ENCODE measurements around the gene ZMYND11. TPM values are rescaled to one million over a fixed set of nuclear protein-coding genes. Genes with fewer than 3 reads are reported as not detected.
"Not testable (repeated sequence)": the region's sequence is repeated elsewhere in the genome, so short reads cannot be mapped to it uniquely, and the experiment has no call there.

Gene ZMYND11
- total and polyA plus RNA-seq, 9 of the 15 experiments (the other 6 are each of a cell fraction or from before 2014, with no cell fraction given) = 2.7 to 13.8 (median 8.8) TPM

DNA sequence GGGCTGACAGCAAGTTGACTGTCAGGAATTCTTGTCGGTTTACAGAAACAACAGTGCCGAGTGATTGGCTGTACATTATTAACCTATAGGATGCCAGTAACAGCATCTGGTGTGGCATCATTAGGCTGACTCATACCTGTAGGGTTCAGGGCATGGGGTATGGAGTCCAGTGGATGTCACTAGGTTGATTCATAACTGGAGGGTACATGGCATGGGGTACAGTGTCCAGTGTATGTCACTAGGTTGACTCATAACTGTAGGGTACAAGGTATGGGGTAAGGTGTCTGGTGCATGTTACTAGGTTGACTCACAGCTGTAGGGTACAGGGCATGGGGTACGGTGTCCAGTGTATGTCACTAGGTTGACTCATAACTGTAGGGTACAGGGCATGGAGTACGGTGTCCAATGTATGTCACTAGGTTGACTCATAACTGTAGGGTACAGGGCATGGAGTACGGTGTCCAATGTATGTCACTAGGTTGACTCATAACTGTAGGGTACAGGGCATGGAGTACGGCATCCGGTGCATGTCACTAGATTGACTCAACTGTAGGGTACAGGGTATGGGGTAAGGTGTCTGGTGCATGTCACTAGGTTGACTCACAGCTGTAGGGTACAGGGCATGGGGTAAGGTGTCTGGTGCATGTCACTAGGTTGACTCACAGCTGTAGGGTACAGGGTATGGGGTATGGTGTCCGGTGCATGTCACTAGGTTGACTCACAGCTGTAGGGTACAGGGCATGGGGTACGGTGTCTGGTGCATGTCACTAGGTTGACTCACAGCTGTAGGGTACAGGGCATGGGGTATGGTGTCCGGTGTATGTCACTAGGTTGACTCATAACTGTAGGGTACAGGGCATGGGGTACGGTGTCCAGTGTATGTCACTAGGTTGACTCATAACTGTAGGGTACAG lies 129.2 kb downstream of the ZMYND11 start:
- H3K36me3 ChIP-seq (ENCODE audit: control insufficient read depth, insufficient read depth, low read length); H3K4me3 ChIP-seq; H4K20me1 ChIP-seq (replicated peaks; ENCODE audit: control insufficient read depth, insufficient read depth, low read length); CTCF ChIA-PET (ENCODE audit: low intra/inter-chr PET ratio); H3K4me2 ChIP-seq (ENCODE audit: insufficient read depth, low read length); DNase-seq (ENCODE audit: extremely low read depth in 1 of 4, low spot score in 3 of 4); POLR2A ChIA-PET; H3K4me1 ChIP-seq (replicated peaks in 1 of 2; ENCODE audit: control insufficient read depth in 2 of 2, insufficient read depth in 2 of 2, low read length in 2 of 2); BruUV-seq (replicated peaks); in situ Hi-C loops (cut with MboI); H2AFZ ChIP-seq (ENCODE audit: low read depth, low read length); H3K9me1 ChIP-seq (ENCODE audit: control insufficient read depth, insufficient read depth, low read length); H3K79me2 ChIP-seq (ENCODE audit: control insufficient read depth, insufficient read depth, low read length); H3K9ac ChIP-seq (ENCODE audit: insufficient read depth in 1 of 2, low read depth in 2 of 2, low read length in 2 of 2); intact Hi-C loops (cut with micrococcal nuclease); H3K9me3 ChIP-seq (replicated peaks; ENCODE audit: control insufficient read depth, insufficient read depth, low read depth, low read length); FAIRE-seq; ATAC-seq; H3K27ac ChIP-seq (ENCODE audit: extremely low read depth, low read depth, low read length): not testable (repeated sequence)
- WGBS (ENCODE audit: insufficient coverage, low coverage, missing lambda C conversion rate) = 7% methylated on average over 10 of the region's 11 CpGs
- peaks cover 19 to 24% of the 10 kb centered on the region in 2 experiments; a peak in 4 of 5 replicates for H3K27me3 ChIP-seq (ENCODE audit: control insufficient read depth in 2 of 2, insufficient read depth in 2 of 2, low read length in 2 of 2)

DNA sequence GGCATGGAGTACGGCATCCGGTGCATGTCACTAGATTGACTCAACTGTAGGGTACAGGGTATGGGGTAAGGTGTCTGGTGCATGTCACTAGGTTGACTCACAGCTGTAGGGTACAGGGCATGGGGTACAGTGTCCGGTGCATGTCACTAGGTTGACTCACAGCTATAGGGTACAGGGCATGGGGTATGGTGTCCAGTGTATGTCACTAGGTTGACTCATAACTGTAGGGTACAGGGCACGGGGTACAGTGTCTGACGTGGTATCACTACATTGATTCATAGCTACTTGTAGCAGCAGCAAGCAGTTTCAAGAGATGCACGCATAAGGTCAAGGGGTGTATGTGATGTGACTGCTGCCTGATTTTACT lies 129.8 kb downstream of the ZMYND11 start:
- CTCF ChIA-PET (ENCODE audit: low intra/inter-chr PET ratio); H3K36me3 ChIP-seq (ENCODE audit: control insufficient read depth, insufficient read depth, low read length); in situ Hi-C loops (cut with MboI); H3K4me3 ChIP-seq; H3K4me1 ChIP-seq (replicated peaks in 1 of 2; ENCODE audit: control insufficient read depth in 2 of 2, insufficient read depth in 2 of 2, low read length in 2 of 2); H3K27ac ChIP-seq (ENCODE audit: extremely low read depth, low read depth, low read length); H3K9me3 ChIP-seq (replicated peaks; ENCODE audit: control insufficient read depth, insufficient read depth, low read depth, low read length); H3K9me1 ChIP-seq (ENCODE audit: control insufficient read depth, insufficient read depth, low read length); FAIRE-seq; H4K20me1 ChIP-seq (replicated peaks; ENCODE audit: control insufficient read depth, insufficient read depth, low read length); POLR2A ChIA-PET; H2AFZ ChIP-seq (ENCODE audit: low read depth, low read length); H3K79me2 ChIP-seq (ENCODE audit: control insufficient read depth, insufficient read depth, low read length); BruUV-seq (replicated peaks); DNase-seq (ENCODE audit: extremely low read depth in 1 of 4, low spot score in 3 of 4); H3K9ac ChIP-seq (ENCODE audit: insufficient read depth in 1 of 2, low read depth in 2 of 2, low read length in 2 of 2); intact Hi-C loops (cut with micrococcal nuclease); H3K4me2 ChIP-seq (ENCODE audit: insufficient read depth, low read length); ATAC-seq: not testable (repeated sequence)
- WGBS (ENCODE audit: insufficient coverage, low coverage, missing lambda C conversion rate) = 4% methylated on average over 6 of the region's 6 CpGs
- H3K27me3 ChIP-seq (ENCODE audit: control insufficient read depth in 2 of 2, insufficient read depth in 2 of 2, low read length in 2 of 2) = peaks cover 23 to 29% of the 10 kb centered on the region in 2 experiments; a peak in 4 of 5 replicates

DNA sequence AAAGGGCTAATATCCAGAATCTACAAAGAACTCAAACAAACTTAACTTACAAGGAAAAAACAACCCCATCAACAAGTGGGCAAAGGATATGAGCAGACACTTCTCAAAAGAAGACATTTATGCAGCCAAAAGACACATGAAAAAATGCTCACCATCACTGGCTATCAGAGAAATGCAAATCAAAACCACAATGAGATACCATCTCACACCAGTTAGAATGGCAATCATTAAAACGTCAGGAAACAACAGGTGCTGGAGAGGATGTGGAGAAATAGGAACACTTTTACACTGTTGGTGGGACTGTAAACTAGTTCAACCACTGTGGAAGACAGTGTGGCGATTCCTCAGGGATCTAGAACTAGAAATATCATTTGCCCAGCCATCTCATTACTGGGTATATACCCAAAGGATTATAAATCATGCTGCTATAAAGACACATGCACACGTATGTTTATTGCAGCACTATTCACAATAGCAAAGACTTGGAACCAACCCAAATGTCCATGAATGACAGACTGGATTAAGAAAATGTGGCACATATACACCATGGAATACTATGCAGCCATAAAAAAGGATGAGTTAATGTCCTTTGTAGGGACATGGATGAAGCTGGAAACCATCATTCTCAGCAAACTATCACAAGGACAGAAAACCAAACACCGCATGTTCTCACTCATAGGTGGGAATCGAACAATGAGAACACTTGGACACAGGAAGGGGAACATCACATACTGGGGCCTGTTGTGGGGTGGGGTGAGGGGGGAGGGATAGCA lies 130.7 kb downstream of the ZMYND11 start:
- H3K4me2 ChIP-seq (ENCODE audit: insufficient read depth, low read length); DNase-seq (ENCODE audit: extremely low read depth in 1 of 4, low spot score in 3 of 4); ATAC-seq; intact Hi-C loops (cut with micrococcal nuclease); POLR2A ChIA-PET; FAIRE-seq; H4K20me1 ChIP-seq (replicated peaks; ENCODE audit: control insufficient read depth, insufficient read depth, low read length); H3K9me1 ChIP-seq (ENCODE audit: control insufficient read depth, insufficient read depth, low read length); H3K36me3 ChIP-seq (ENCODE audit: control insufficient read depth, insufficient read depth, low read length); H3K79me2 ChIP-seq (ENCODE audit: control insufficient read depth, insufficient read depth, low read length); H3K9ac ChIP-seq (ENCODE audit: insufficient read depth in 1 of 2, low read depth in 2 of 2, low read length in 2 of 2); CTCF ChIA-PET (ENCODE audit: low intra/inter-chr PET ratio); H2AFZ ChIP-seq (ENCODE audit: low read depth, low read length); in situ Hi-C loops (cut with MboI); BruUV-seq (replicated peaks); H3K4me1 ChIP-seq (replicated peaks in 1 of 2; ENCODE audit: control insufficient read depth in 2 of 2, insufficient read depth in 2 of 2, low read length in 2 of 2); H3K4me3 ChIP-seq; H3K27ac ChIP-seq (ENCODE audit: extremely low read depth, low read depth, low read length); H3K9me3 ChIP-seq (replicated peaks; ENCODE audit: control insufficient read depth, insufficient read depth, low read depth, low read length): not testable (repeated sequence)
- 0% methylated on average over 1 of the region's 5 CpGs for WGBS (ENCODE audit: insufficient coverage, low coverage, missing lambda C conversion rate)
- peaks cover 25 to 30% of the 10 kb centered on the region in 2 experiments; a peak in 4 of 5 replicates for H3K27me3 ChIP-seq (ENCODE audit: control insufficient read depth in 2 of 2, insufficient read depth in 2 of 2, low read length in 2 of 2)

Measured in K562 (cell line).